ENCODE results near the gene DEDD.

Gene DEDD, protein sequence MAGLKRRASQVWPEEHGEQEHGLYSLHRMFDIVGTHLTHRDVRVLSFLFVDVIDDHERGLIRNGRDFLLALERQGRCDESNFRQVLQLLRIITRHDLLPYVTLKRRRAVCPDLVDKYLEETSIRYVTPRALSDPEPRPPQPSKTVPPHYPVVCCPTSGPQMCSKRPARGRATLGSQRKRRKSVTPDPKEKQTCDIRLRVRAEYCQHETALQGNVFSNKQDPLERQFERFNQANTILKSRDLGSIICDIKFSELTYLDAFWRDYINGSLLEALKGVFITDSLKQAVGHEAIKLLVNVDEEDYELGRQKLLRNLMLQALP

DNA sequence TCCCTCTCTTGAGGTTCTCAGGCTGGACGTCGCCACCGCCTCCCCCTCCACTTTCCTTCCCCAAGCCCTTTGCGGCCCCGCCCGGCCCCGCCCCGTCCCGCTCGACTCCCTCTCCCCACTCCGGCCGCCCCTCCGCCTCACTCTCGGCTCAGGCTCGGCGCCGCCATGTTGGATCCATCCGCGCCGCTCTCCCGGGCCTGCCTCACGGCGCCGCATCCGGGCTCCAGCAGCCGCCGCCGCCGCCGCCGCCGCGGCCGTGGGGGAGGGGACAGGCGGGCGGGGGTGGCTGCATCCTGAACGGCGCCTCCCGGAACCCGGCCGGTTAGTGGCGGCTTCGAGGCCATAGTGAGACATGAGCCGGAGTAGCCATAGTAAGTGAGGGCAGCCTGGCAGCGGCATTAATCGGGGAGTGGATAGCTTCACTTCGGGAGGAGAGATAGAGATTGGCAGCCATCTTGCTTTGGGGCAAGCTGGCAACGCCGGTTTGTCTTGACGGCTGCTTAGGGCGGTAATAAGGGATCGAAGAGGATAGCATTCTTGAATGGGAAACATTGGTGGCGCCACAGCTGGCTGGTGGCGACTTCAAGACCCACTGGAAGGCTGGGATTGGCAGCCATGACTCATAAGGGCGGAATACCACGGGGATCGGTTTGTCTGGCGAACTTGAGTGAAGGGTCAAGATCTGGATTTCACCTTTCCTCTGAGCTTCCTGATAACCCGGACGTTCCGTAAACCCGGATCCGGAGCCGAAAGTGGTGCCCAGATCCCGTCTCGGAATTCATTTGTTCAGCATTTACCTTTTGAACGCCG is at the start of gene DEDD:
Gene DEDD, minus strand, starts transcription at position 258 of the 810 bp plus-strand sequence. CDS start 8,205 bp downstream, outside the sequence.
- DNase-seq, result peak; percentile 99

DNA sequence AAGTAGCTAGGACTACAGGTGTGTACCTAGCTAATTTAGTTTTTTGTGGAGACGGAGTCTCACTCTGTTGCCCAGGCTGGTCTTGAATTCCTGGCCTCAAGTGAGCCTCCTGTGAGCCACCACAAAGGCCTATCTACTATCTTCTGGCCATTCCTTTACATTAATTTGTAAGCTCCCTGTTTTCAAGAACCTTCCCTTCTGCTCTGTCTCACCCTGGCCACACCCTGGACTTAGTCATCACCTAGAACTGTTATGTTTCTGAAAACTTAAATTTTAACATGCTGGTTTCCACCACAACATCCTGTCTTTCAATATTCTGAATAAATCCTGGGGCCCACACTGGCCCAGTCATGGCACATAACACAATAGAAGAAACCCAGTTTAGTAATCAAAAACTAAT is 49.7 kb upstream of the DEDD start:
- no peak for DNase-seq

DNA sequence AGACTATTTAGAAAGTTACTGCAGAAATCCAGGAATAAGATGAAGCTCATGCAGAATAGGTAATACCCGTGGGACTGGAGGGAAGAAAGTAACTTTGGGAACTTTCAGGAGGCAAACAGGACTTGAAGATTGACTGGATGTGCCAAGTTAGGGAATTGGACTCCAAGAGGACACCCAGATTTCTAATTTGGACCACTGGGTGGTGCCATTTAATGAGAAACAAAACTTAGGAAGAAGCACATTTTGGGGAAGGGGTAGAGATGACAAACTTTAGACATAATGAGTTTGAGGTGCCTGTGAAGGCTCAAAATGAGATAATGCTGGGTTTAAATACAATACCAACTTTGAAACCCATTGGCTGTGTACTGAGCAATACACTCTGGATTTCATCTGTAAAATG is 48.2 kb upstream of the DEDD start:
- DNase-seq, result no peak

DNA sequence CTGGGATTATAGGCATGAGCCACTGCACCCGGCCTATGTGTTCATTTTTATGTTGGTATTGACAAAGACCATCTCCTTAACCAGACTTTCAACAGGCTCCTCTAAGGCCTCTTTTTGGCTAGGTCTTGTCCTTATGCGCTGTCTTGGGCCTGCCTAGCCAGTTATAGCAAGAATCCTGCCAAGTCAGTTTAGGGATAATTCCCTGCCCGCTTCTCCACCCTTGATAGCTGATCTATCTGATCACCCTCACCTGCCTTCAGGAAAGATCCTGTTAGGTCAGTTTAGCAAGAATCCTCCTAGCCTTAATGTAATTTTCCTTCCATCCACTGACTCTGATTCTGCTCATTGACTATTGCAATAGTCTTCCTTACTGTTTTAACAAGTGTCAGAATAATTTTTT is 47.2 kb upstream of the DEDD start:
- DNase-seq, result no peak

DNA sequence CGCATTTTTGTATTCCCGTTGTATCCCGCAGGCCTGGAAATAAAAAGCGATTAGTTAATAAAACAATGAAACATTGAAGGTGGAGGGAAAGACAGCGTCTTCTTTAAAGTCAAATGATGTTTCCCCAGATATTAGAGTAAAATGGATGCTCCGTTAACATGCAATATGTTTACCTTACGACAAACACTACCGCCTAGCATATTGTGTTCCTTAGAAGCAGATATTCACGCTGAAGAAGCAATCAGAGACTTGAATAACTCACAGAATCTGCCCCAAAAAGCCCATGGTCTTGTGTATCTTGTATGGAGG is 45.4 kb upstream of the DEDD start:
- no peak for DNase-seq

DNA sequence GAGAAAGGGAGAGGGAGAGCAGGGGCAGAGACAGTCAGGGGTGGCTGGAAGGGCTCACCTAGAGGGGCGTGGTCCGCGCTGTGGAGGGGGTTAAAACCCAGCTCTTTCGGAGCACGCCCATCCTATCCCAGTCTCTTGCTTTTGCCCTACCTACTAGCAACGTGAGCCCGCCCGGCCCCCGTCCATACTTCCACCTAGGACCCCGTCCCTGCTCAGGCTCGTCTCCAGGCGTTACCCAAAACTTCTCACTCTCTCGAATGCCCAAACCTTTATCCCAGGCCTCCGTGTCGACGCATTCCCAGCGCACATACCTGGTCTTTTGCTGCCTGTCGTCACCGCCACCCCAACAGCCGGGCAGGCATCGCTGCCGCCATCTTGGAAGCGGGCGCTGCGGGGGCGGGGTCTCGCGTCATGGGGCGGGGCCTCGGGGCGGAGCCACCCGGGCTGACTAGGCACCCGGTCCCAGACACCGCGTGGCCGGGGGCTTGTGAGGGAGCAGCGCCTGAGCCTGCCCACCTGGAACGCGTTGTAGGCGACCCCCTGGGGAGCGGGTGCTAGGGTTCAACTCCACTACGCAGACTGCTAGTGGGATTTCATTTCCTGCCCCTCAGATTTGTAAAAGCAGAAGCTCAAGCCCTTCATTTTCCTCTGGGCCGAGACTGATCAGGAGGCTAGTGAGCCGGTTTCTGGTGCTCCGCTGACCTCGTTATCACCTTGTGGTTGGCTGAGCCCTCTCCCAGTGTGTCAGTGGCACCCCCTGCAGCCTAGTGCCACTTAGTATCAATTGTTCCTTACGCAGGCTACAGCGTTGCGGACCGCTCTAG is 44.9 kb upstream of the DEDD start, which contains the start of gene B4GALT3:
Gene B4GALT3, minus strand, starts transcription at position 396 of the 824 bp plus-strand sequence. CDS start 1,447 bp downstream, outside the sequence.
- peak; percentile 93 for DNase-seq

DNA sequence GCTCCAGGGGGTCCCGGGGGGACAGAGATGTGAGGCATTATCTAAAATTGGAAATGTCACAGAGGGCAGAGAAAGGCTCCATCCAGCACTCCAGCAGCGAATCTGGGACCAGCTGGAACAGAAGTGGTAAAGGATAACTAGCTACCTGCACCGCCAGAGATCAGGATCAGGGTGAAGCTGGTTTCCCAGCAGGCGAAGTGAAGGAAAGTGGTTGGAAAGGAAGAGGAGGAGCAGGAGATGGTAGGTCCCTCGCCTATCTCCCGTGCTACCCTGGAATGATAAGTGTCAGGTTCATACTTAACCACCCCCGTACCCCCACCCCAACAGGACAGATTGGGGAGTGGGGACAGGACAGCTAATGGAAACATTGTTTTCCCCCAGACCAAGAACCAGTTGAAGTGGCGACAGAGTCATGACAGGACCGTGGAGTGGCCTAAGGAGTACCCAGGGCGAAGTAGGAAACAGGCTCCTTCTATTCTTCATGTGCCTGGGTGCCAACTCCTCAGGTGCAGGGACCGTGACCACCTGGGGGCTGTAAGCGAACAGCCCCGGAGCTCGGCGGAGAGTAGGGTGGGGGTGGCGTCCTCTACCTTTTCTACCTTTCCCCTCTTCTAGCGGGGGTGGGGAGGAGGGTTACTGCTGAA is 44.1 kb upstream of the DEDD start:
- no peak for DNase-seq

DNA sequence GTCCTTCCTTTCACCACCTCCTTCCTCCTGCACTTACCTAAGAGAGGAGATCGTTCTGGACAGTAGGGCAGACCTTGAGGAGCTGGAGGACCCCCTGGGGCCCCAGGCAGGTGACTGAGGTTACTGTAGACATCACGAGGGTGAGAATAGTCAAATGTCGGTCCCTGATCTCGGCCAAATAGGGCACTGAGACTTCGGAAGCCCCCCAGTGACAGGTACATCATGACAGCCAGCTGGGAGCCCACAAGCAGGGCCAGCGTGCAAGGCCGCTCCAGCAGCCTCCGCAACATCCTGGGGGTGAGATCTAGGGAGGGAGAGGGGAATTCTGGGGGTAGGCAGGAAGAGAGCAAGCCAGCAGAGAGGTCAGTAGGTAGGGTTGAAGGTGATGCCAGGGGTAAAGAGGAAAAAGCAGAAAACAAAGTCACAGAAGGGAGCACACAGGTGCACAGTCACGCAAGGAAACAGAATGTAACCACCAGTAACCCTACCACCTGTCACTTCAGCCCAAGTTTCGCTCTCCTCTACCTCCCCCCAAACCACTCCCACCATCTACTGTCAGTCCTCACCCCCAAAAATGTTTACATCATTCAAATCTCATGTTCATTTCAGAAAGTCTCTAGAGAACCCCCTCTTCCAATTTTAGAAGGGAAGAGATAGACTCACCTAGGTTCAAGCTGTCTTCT is 43.4 kb upstream of the DEDD start:
- DNase-seq, result no peak

DNA sequence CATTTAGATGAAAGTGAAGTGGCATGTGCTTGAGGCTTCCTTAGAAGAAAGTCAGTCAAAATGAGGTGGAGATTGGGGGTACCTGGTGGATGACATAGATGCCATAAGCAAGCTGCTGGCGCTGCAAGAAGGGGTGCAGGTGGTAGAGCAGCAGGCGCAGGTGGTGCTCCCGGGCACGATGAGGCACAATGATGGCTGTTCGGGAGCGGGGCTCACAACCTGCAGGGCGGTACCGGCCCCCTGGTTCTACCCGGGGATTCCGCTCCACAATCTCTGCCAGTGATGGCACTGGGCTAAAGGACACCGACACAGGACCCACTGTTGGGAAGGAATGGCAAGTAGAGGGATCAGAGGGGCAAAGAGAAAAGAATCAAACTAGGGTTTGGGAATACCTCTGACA is 42.4 kb upstream of the DEDD start:
- DNase-seq, result no peak

DNA sequence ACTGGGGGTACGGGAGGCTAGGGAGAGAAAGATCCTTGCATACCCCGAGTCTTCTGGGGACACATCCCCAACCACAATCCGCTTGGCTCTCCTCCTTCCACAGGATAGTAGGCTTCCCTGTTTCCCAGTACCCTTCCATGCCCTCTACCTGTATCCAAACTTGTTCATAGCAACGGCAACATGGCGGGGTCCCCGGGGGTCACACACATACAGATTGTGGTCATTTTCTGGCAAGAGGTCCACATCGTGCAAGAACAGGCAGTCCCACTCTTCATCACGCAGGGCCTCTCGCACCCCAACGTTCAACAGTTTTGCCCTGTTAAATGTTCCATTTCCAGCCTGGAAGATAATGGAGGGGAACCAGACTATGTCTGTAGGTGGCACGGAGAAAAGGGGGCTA is 41.2 kb upstream of the DEDD start:
- DNase-seq, result no peak

DNA sequence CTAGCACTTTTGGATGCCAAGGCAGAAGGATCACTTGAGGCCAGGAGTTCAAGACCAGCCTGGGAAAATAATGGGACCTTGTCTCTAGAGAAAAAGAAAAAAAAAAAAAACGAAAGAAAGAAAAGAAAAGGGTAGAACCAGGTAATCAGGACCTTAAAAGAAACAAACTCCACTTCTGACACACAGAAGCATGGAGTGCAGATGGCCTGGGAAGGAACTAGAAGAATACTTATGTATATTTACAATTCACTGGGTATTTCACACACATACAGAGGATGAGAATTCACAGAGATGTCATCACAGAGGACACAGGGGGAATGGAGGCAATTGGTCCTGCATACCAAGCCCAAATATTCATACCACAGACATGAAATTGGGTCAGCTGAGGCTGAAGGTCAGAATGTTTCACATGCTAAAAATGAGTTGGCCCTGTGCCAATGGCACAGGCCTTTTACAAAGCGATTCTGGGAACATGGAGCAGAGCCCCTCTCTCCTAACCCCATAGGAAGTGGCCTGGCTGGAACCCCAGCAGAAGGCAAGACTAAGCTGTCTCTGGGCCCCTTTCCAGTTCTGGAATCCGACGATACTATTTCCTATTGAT is 40.4 kb upstream of the DEDD start:
- no peak for DNase-seq

DNA sequence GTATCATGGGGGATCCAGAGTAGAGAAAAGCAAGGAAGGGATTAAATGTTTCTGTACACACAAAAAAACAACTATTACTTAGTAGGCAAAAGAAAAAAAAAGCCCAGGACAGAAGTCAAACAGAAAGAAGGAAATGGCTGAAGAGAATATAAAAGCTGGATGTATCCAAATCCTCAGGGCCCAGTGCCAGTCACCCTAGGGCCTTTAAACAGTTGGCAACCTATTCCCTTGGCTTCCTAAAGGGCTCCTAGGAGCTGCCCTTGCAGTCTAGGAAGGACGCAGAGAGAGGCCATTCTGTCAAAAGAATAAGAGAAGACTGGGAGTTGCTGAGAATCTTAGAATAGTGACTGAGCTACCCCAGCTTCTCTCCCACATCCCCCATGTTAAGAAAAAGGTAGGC is 39.9 kb upstream of the DEDD start:
- DNase-seq, result no peak

DNA sequence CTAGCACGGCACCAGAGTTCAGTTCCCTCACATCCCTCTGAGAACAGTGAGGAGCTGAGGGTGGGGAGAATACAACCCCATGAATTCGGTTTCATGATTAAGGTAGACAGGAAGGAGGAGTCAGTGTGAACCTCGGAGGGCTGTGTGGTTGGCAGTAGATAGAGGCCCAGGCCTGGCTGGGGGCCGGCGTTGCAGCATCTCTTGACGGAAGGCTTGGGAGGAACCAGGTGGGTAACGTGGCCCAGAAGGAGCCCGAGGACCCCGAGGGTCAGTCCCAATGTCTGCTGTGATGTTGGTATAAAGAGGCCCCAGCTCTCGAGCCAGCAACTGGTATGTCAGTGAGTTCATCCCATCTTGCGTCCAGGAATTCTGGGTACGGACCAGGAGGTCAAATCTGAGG is 39.2 kb upstream of the DEDD start:
- DNase-seq, result no peak

DNA sequence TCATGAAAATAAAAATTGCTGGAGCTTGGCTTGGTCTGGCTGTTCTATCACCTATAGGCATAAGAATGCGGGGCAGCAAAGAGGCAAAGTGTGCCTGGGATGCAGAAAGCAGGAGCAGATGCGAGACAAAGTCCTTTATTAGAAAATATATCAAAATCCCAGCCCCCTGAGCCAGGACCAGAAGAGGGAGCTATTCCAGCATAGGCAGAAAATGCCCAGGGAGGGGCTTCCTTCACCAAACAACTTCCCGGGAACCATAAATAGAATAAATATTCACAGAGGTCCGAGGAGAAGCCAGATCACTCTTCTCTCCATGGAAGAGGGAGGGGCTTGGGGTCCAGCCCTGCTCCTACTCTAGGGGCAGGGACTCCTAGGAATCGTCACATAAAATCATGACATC is 38.7 kb upstream of the DEDD start:
- no peak for DNase-seq

DNA sequence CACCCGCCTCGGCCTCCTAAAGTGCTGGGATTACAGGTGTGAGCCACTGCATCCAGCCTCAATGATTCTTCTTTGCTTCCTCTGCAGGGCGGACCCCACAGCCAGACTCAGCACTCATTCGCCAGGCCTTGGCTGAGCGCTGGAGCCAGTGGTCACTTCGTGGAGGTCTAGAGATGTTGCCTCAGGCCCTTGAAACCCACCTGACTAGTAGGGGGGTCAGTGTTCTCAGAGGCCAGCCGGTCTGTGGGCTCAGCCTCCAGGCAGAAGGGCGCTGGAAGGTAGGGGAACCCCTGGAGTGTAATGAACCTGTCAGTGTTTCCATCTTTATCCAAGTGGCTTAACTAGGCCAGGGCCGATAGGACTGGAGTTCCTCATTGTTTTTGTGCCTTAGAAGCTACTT is 36.4 kb upstream of the DEDD start:
- DNase-seq, result no peak

DNA sequence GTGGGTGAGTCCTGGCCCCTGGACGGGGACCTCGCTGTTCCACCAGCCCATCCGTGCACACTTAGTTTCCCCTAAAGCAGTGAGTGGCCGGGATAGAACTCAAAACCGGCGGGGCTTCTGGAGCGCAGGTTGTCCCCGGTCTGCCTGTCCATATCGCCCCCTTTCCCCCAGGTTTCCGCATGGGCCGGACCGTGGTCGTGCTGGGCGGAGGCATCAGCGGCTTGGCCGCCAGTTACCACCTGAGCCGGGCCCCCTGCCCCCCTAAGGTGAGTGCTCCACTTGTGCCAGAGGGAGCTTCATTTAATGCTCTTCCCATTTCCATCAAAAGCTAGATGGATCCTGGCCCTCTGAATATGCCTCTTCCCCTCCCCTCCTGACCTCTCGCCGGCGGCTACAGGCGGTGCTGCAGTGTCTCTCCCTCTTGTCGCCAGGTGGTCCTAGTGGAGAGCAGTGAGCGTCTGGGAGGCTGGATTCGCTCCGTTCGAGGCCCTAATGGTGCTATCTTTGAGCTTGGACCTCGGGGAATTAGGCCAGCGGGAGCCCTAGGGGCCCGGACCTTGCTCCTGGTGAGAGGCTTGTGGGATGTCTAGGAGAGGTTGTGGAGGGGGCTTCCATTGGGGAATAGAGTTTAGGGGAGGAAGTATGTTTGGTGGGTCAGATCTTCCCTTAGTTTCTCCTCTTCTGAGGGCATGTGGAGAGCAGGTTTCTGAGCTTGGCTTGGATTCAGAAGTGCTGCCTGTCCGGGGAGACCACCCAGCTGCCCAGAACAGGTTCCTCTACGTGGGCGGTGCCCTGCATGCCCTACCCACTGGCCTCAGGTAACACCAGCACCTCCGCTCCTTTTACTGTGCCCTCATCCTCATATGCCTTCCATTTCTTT is 34.4 kb upstream of the DEDD start:
- peak; percentile 70 for DNase-seq

DNA sequence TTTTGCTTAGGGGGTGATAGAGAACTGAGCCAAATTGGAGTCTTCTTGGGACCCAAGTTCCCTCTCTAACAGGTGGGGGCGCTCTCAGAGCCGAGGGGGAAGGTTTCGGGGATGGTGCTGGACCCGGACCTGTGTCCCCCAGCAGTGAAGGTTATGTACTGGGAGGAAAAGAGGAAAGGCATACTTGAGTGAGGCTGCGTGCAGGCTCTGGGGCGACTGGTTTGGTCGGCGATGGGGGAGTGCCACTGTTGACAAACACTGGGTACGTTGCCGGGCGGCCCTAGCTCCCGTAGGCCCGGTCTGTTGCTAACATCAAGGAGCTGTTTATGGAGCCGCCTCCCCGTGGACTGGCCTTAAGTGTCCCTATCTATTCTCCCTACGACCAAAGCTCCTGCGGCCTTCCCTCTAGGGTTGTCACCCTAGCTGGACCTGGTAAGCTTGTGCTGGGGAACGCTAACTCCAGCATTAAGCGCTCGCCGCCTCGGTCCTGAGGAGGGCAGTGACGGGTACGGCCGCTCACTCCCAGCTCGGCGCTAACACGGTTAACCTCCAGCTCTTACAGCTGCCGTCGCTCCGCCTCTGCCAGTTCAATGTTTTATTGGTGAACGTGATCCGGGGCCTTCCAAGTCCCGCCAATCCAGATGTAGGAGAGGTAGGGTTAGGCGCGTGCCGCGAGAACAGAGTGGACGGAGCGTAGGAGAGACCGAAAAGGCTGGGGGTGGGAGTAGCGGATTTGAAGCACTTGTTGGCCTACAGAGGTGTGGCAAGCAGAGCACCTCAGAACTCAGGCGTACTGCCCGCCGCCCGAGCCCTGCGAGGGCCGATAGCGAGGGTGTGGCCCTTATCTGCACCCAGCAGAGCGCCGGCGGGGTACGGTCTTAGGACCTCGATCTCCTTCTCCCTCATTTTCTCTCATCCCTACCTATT is 33.5 kb upstream of the DEDD start, which contains the start of gene PPOX:
Gene PPOX, plus strand, starts transcription at position 685 of the 927 bp plus-strand sequence. CDS start 422 bp downstream, outside the sequence.
- DNase-seq, result peak; percentile 100

DNA sequence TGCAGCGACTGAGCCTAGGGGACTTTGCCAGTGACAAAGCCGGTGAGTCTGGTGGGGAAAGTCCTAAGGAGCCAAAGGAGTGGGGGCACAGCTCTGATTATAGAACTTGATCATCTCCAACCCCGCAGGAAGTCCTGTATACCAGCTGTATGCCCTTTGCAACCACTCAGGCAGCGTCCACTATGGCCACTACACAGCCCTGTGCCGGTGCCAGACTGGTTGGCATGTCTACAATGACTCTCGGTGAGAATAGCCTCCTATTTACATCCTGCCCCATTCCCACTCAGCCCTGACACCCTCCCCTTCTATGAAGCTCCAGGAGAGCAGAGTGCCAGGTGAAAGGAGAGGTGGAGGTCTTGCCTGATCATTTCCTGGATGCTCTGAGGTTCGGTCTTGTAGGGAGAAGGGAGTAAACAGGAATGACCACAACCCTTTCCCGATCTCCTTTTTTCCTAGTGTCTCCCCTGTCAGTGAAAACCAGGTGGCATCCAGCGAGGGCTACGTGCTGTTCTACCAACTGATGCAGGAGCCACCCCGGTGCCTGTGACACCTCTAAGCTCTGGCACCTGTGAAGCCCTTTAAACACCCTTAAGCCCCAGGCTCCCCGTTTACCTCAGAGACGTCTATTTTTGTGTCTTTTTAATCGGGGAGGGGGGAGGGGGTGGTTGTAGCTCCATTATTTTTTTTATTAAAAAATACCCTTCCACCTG is 32.6 kb upstream of the DEDD start:
- DNase-seq, result no peak

DNA sequence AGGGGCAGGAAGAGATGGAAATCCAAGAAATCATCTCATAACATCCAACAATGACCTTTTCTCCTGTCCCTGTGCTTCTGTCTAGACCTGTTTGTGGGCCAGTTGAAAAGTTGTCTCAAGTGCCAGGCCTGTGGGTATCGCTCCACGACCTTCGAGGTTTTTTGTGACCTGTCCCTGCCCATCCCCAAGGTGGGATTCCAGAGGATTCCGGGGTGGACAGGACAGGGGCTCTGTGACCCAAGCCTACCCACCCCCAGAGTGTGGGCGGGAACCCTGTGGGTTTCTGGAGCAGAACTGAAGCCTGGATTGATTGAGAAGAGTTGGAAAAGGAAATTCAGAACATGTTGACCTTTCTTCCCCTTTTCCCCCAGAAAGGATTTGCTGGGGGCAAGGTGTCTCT is 31.3 kb upstream of the DEDD start:
- no peak for DNase-seq
